K562 (cell line): ENCODE results near the gene ITIH6. TPM values are rescaled to one million over a fixed set of nuclear protein-coding genes. Genes with fewer than 3 reads are reported as not detected.
A peak's percentile ranks its signal among the peaks of the same experiment; 100 is the strongest.

Experiments used
- CREM ChIP-seq: IDR thresholded peaks from 2 replicates; pipeline ENCODE4 v1.6.1; 2014; ENCODE audit warnings: antibody characterized with exemption, low read depth
- EHMT2 ChIP-seq: fragments of 450-650 bp; IDR thresholded peaks from 2 replicates; pipeline ENCODE4 v1.6.1; 2018; ENCODE audit warnings: antibody characterized with exemption
- FOXJ3 ChIP-seq: sonication (generic); formaldehyde crosslinking; IDR thresholded peaks from 2 replicates; pipeline ENCODE4 v1.4.0; 2020; ENCODE audit warnings: mild to moderate bottlenecking, missing genetic modification reagents
- FUS ChIP-seq: fragments of 200-400 bp; formaldehyde crosslinking; optimal IDR thresholded peaks from 2 replicates; pipeline ENCODE3; 2017; ENCODE audit warnings: low read depth, low read length
- GABPA ChIP-seq: fragments of 200-800 bp; sonication (Bioruptor generic); conservative IDR thresholded peaks from 2 replicates; pipeline ENCODE4 v1.6.1; 2016; ENCODE audit warnings: low read depth, missing genetic modification characterization, missing compliant biosample characterization
- HDAC1 ChIP-seq, 2 experiments: fragments of 450-650 bp; IDR thresholded peaks; 2 replicates each; pipeline ENCODE4 v1.6.1; 2016 to 2017; ENCODE audit warnings: inconsistent platforms in 1 of 2, mild to moderate bottlenecking in 1 of 2, moderate library complexity in 1 of 2
- NFIC ChIP-seq: fragments of 450-650 bp; IDR thresholded peaks from 2 replicates; pipeline ENCODE4 v1.6.1; 2017; ENCODE audit warnings: mild to moderate bottlenecking, inconsistent platforms
- PHTF2 ChIP-seq: fragments of 250-450 bp; sonication (Bioruptor Pico); IDR thresholded peaks from 2 replicates; pipeline ENCODE4 v1.5.0; 2021; ENCODE audit warnings: mild to moderate bottlenecking
- ZBTB8A ChIP-seq: fragments of 450-650 bp; IDR thresholded peaks from 2 replicates; pipeline ENCODE4 v1.6.1; 2018; ENCODE audit warnings: mild to moderate bottlenecking, moderate library complexity; ENCODE audit not compliant: partially characterized antibody
- polyA plus RNA-seq, 8 experiments: library from polyadenylated mRNA; depleted of rRNA in 4 of 8; stranded (reverse) in 5 of 8; unstranded in 3 of 8; fragments of >200 nt; fragmentation: Nextera tagmentation in 2 of 8; fragmentation: Illumina TruSeq in 1 of 8; extraction: Ambion mirVana in 2 of 8; extraction: Trizol in 1 of 8; gene quantifications; 2 replicates each; pipeline versions ENCODE4 v1.2.1 to v1.2.3, GENCODE V29; 2011 to 2014; ENCODE audit warnings: inconsistent platforms in 1 of 8, missing spikeins in 1 of 8
- total RNA-seq, 7 experiments: library from RNA; depleted of rRNA in 6 of 7; stranded (reverse); fragments of >200 nt in 6 of 7; fragmentation: Illumina TruSeq in 2 of 7; extraction: Trizol in 2 of 7; gene quantifications; 2 replicates each; pipeline versions ENCODE4 v1.2.1 to v1.2.3, GENCODE V29; 2011 to 2021; ENCODE audit warnings: low replicate concordance in 1 of 7
- TF ChIP-seq, protein P1 (sequence below): fragments of 250-450 bp; sonication (Bioruptor Pico); IDR thresholded peaks from 2 replicates; pipeline ENCODE4 v1.4.0; 2020
- TF ChIP-seq, protein P2 (sequence below), 2 experiments: fragments of 450-650 bp; formaldehyde crosslinking in 1 of 2; IDR thresholded peaks; 2 replicates each; pipeline versions ENCODE4 v1.4.0 to v1.6.1; 2014 to 2020; ENCODE audit warnings: mild to moderate bottlenecking in 2 of 2, borderline replicate concordance in 1 of 2, low read depth in 1 of 2
- TF ChIP-seq, protein P3 (sequence below): fragments of 250-450 bp; sonication (Bioruptor Pico); IDR thresholded peaks from 2 replicates; pipeline ENCODE4 v1.8.0; 2021; ENCODE audit warnings: borderline replicate concordance, mild to moderate bottlenecking, moderate library complexity; ENCODE audit not compliant: poor library complexity, severe bottlenecking
- TF ChIP-seq, protein P4 (sequence below): fragments of 250-450 bp; sonication (Bioruptor Pico); IDR thresholded peaks from 2 replicates; pipeline ENCODE4 v1.5.0; 2021

The ITIH6 gene
- total and polyA plus RNA-seq, 9 of the 15 experiments (the other 6 are each of a cell fraction or from before 2014, with no cell fraction given) = 0.03 TPM; not detected in 8

- TF ChIP-seq, protein P1, sequence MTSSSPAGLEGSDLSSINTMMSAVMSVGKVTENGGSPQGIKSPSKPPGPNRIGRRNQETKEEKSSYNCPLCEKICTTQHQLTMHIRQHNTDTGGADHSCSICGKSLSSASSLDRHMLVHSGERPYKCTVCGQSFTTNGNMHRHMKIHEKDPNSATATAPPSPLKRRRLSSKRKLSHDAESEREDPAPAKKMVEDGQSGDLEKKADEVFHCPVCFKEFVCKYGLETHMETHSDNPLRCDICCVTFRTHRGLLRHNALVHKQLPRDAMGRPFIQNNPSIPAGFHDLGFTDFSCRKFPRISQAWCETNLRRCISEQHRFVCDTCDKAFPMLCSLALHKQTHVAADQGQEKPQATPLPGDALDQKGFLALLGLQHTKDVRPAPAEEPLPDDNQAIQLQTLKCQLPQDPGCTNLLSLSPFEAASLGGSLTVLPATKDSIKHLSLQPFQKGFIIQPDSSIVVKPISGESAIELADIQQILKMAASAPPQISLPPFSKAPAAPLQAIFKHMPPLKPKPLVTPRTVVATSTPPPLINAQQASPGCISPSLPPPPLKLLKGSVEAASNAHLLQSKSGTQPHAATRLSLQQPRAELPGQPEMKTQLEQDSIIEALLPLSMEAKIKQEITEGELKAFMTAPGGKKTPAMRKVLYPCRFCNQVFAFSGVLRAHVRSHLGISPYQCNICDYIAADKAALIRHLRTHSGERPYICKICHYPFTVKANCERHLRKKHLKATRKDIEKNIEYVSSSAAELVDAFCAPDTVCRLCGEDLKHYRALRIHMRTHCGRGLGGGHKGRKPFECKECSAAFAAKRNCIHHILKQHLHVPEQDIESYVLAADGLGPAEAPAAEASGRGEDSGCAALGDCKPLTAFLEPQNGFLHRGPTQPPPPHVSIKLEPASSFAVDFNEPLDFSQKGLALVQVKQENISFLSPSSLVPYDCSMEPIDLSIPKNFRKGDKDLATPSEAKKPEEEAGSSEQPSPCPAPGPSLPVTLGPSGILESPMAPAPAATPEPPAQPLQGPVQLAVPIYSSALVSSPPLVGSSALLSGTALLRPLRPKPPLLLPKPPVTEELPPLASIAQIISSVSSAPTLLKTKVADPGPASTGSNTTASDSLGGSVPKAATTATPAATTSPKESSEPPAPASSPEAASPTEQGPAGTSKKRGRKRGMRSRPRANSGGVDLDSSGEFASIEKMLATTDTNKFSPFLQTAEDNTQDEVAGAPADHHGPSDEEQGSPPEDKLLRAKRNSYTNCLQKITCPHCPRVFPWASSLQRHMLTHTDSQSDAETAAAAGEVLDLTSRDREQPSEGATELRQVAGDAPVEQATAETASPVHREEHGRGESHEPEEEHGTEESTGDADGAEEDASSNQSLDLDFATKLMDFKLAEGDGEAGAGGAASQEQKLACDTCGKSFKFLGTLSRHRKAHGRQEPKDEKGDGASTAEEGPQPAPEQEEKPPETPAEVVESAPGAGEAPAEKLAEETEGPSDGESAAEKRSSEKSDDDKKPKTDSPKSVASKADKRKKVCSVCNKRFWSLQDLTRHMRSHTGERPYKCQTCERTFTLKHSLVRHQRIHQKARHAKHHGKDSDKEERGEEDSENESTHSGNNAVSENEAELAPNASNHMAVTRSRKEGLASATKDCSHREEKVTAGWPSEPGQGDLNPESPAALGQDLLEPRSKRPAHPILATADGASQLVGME (CRISPR knock-in tag) = no peak
- TF ChIP-seq NFIC = no peak
- no peak for TF ChIP-seq FUS
- no peak for TF ChIP-seq ZBTB8A
- TF ChIP-seq, protein P2, sequence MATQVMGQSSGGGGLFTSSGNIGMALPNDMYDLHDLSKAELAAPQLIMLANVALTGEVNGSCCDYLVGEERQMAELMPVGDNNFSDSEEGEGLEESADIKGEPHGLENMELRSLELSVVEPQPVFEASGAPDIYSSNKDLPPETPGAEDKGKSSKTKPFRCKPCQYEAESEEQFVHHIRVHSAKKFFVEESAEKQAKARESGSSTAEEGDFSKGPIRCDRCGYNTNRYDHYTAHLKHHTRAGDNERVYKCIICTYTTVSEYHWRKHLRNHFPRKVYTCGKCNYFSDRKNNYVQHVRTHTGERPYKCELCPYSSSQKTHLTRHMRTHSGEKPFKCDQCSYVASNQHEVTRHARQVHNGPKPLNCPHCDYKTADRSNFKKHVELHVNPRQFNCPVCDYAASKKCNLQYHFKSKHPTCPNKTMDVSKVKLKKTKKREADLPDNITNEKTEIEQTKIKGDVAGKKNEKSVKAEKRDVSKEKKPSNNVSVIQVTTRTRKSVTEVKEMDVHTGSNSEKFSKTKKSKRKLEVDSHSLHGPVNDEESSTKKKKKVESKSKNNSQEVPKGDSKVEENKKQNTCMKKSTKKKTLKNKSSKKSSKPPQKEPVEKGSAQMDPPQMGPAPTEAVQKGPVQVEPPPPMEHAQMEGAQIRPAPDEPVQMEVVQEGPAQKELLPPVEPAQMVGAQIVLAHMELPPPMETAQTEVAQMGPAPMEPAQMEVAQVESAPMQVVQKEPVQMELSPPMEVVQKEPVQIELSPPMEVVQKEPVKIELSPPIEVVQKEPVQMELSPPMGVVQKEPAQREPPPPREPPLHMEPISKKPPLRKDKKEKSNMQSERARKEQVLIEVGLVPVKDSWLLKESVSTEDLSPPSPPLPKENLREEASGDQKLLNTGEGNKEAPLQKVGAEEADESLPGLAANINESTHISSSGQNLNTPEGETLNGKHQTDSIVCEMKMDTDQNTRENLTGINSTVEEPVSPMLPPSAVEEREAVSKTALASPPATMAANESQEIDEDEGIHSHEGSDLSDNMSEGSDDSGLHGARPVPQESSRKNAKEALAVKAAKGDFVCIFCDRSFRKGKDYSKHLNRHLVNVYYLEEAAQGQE (IDR thresholded peaks at IDR 0.05; ENCODE audit: borderline replicate concordance) = peak; percentile 98
- TF ChIP-seq, protein P2 (CRISPR knock-in tag; IDR thresholded peaks at IDR 0.05; ENCODE audit: low read depth) = no peak
- TF ChIP-seq FOXJ3 (CRISPR knock-in tag) = no peak
- TF ChIP-seq, protein P3, sequence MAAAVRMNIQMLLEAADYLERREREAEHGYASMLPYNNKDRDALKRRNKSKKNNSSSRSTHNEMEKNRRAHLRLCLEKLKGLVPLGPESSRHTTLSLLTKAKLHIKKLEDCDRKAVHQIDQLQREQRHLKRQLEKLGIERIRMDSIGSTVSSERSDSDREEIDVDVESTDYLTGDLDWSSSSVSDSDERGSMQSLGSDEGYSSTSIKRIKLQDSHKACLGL = no peak
- TF ChIP-seq GABPA = peak; percentile 76
- TF ChIP-seq EHMT2 = no peak
- TF ChIP-seq, protein P4, sequence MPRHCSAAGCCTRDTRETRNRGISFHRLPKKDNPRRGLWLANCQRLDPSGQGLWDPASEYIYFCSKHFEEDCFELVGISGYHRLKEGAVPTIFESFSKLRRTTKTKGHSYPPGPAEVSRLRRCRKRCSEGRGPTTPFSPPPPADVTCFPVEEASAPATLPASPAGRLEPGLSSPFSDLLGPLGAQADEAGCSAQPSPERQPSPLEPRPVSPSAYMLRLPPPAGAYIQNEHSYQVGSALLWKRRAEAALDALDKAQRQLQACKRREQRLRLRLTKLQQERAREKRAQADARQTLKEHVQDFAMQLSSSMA (CRISPR knock-in tag) = no peak
- no peak for TF ChIP-seq CREM
- TF ChIP-seq PHTF2 = no peak
- 0 out of 4 replicates have a peak, but pooled peaks of 1 of the 2 experiments have one; percentile 50 for TF ChIP-seq HDAC1 (IDR thresholded peaks at IDR 0.05)
These were observed 10.1 kb upstream of the ITIH6 start (continued) for GRCh38 chrX:54808109-54808604.
